ENCODE data around the gene DHRS2.
A peak's percentile ranks its signal among the peaks of the same experiment; 100 is the strongest.
"Not testable (repeated sequence)": the region's sequence is repeated elsewhere in the genome, so short reads cannot be mapped to it uniquely, and the experiment has no call there.

DHRS2 gene, protein sequence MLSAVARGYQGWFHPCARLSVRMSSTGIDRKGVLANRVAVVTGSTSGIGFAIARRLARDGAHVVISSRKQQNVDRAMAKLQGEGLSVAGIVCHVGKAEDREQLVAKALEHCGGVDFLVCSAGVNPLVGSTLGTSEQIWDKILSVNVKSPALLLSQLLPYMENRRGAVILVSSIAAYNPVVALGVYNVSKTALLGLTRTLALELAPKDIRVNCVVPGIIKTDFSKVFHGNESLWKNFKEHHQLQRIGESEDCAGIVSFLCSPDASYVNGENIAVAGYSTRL
- long read RNA-seq, donor 1, transcript DHRS2-201 (9 exons, 1,705 nt): minor isoform, 10 of 58 reads
- long read RNA-seq, donor 1, transcript DHRS2-206 (1 exons, 2,595 nt): major isoform, 30 of 58 reads
- long read RNA-seq, donor 1, partial matches to known transcripts: 9 of 58 reads
- long read RNA-seq, donor 1, other reads (novel, unspliced or antisense): 8 of 58 reads
- long read RNA-seq, donor 2, transcript DHRS2-206 (1 exons, 2,595 nt): major isoform, 5 of 6 reads
- long read RNA-seq, donor 2, partial matches to known transcripts: 0 of 6 reads
- long read RNA-seq, donor 2, other reads (novel, unspliced or antisense): 0 of 6 reads
- long read RNA-seq, donor 3, transcript DHRS2-206 (1 exons, 2,595 nt): major isoform, 8 of 10 reads
- long read RNA-seq, donor 3, partial matches to known transcripts: 0 of 10 reads
- long read RNA-seq, donor 3, other reads (novel, unspliced or antisense): 0 of 10 reads
- long read RNA-seq, donor 4, transcript DHRS2-206 (1 exons, 2,595 nt): major isoform, 15 of 22 reads
- long read RNA-seq, donor 4, partial matches to known transcripts: 6 of 22 reads
- long read RNA-seq, donor 4, other reads (novel, unspliced or antisense): 0 of 22 reads
- long read RNA-seq, donor 5, partial matches to known transcripts: 0 of 2 reads
- long read RNA-seq, donor 5, other reads (novel, unspliced or antisense): 0 of 2 reads
- long read RNA-seq, donor 6, transcript DHRS2-206 (1 exons, 2,595 nt): major isoform, 14 of 23 reads
- long read RNA-seq, donor 6, partial matches to known transcripts: 0 of 23 reads
- long read RNA-seq, donor 6, other reads (novel, unspliced or antisense): 9 of 23 reads
- long read RNA-seq, donor 7: 0 reads
- long read RNA-seq, donor 8, transcript DHRS2-206 (1 exons, 2,595 nt): major isoform, 7 of 7 reads
- long read RNA-seq, donor 8, partial matches to known transcripts: 0 of 7 reads
- long read RNA-seq, donor 8, other reads (novel, unspliced or antisense): 0 of 7 reads

DNA sequence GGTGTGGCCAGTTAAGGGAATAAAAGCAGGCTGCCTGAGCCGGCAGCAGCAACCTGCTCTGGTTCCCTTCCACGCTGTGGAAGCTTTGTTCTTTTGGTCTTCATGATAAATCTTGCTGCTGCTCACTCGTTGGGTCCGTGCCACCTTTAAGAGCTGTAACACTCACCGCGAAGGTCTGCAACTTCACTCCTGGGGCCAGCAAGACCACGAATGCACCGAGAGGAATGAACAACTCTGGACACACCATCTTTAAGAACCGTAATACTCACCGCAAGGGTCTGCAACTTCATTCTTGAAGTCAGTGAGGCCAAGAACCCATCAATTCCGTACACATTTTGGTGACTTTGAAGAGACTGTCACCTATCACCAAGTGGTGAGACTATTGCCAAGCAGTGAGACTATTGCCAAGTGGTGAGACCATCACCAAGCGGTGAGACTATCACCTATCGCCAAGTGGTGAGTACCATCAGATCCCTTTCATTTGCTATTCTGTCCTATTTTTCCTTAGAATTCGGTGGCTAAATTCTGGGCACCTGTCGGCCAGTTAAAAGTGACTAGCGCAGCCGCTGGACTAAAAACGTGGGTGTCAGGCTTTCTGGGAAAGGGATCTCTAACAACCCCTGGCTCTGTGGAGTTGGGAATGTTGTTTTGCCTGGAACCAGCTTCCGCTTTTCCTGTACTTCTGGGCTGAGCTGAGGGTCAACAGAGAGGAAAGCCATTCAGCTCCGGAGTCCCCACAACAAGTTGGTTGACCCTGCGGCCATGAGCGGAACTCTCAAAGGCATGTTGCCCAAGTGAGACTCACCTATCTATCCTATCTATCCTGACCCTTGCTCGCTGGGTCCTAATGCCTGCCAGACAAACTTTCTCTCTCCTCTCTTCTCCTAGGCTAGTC is at the start of gene DHRS2:
TSS of gene DHRS2 (plus strand) at position 48 of the 895 bp plus-strand sequence. CDS start 2,501 bp downstream, outside the sequence.
- no peak for DNase-seq

DNA sequence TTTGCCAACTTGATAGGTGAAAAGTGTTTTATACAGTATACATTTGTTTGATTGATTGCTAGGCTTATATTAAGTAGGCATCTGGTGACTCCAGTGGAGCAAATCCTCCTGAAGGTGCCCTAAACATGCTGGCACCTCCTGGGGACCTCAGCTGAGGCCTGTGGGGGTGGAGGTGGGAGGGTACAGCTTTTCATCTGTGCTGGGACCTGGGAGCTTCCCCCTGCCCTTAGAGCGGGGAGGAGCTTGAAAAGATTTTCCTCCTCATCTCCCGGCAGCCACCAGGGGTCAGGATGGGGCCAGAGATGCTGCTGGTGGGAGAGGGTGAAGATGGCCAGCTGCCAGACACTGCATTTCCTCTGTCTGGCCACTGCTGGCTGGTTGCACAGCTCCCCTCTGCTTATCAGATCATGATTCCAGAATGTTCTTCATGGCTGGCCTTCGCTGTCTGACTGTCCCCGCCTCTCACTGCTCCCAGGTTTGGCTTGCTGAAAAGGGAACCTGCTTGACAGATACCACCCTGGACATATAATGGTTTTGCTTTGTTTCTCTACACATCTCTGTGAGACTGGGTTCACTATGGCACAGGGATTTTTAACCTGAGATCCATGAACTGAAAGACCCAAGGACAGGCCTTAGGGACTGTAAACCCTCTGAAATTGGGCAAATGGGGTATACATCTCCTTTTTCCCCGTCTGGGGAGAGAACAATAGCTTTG is 47.1 kb upstream of the DHRS2 start:
- peak; percentile 76 for DNase-seq

DNA sequence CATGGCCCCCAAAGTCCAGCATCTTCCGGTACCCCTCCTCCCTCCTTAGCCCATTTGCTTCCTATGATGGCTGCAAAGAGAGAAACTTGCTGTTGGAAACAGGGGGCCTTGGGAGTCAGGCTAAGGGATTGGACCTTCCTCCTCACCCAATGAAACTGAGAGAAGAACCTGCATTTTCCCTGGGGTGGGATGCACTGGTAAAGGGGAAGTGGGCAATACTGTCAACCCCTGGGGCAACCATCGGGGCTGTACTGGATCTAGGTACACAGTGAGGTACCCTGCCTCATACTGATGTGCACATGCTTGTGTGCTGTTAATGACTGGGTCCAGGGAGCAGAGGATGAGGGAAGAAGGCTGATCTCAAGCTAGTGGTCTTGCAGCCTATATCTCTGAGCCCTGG is 46.6 kb upstream of the DHRS2 start:
- no peak for DNase-seq

DNA sequence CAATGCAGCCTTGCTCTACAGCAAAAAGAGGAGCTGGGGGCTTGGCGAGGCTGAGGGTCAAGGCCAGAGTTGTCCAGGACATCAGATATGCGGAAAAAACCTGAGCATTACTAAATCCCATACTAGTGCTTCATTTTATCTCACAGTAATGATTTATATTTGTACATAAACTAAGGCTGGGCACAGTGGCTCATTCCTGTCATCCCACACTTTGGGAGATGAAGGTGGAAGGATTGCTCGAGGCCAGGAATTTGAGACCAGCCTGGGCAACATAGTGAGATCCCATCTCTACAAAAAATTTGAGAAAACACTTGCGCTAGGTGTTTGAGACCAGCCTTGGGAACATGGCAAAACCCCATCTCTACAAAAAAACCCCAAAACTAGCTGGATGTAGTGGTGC is 46.0 kb upstream of the DHRS2 start:
- DNase-seq: no peak

DNA sequence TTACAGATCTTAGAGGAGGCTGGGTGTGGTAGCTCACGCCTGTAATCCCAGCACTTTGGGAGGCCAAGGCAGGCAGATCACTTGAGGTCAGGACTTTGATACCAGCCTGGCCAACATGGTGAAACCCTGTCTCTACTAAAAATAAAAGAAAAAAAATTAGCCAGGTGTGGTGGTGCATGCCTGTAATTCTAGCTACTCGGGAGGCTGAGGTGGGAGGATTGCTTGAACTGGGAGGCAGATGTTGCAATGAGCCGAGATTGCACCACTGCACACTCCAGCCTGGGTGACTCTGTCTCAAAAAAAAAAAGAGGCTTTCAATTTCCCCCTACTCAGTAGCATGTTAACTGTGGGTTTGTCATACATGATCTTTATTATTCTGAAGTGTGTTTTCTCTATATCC is 42.0 kb upstream of the DHRS2 start:
- not testable (repeated sequence) for DNase-seq

DNA sequence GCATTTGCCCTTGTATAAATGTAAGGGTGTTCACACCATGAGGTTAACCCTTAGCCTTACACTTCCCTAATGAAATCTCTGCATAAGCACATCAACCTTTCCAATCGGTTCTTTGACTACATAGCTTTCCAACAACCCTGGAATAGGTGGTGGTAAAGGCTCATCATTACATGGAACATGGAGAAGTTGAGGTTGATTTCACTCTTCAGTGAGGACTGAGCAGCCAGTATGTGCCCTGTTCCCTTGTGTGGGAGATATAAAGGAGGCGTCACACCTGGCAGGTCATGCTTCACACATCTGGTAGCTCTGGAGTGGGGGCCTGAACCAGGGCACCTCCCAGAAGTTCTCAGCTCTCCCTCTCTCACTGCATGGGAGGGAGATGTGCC is 35.8 kb upstream of the DHRS2 start:
- no peak for DNase-seq

DNA sequence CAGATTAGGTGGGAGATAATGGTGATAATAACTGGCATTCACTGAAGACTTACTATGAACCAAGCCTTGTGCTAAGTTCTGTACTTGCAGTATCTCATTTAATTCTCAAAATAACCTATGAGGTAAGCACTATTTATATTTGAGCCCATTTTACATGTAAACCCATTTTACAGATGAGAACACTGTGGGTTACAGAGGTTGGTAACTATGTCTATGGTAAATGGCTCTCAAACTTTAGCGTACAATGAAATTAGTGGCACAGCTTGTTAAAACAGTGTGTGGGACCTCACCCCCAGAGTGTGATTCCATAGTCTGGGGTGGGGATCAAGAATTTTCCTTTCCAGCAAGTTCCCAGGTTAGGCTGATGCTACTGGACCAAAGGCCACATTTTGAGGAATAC is 35.4 kb upstream of the DHRS2 start:
- DNase-seq: no peak

DNA sequence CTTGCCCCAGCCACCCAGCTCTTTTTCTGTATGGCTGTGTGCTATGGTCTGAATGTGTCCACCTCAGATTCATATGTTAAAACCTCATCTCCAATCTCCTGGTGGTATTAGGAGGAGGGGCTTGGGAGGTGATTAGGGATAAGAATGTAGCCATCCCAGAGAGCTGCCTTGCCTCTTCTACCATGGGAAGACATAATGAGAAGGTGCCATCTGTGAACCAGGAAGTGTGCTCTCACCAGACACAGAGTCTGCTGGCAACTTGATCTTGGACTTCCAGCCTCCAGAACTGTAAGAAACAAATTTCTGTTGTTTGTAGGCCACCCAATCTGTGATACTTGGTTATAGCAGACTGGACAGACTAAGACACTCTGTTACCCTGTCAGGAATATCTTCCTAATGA is 34.7 kb upstream of the DHRS2 start:
- DNase-seq: no peak

DNA sequence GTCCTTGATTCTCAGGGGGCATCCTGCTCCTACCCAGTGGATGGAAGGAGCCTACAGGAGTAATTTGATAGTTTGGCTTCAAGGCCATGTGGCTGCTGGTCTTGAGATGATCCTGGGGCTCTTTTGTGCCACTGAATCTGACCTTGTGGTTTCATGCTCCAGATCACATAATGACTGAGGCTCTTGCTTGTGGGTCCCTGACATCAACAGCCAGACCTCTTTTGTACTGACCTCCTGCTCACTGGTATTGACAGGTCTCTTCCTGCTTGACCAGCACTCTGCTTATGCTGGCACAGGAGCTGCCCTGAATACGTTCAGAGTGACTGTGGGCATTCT is 34.4 kb upstream of the DHRS2 start:
- no peak for DNase-seq

DNA sequence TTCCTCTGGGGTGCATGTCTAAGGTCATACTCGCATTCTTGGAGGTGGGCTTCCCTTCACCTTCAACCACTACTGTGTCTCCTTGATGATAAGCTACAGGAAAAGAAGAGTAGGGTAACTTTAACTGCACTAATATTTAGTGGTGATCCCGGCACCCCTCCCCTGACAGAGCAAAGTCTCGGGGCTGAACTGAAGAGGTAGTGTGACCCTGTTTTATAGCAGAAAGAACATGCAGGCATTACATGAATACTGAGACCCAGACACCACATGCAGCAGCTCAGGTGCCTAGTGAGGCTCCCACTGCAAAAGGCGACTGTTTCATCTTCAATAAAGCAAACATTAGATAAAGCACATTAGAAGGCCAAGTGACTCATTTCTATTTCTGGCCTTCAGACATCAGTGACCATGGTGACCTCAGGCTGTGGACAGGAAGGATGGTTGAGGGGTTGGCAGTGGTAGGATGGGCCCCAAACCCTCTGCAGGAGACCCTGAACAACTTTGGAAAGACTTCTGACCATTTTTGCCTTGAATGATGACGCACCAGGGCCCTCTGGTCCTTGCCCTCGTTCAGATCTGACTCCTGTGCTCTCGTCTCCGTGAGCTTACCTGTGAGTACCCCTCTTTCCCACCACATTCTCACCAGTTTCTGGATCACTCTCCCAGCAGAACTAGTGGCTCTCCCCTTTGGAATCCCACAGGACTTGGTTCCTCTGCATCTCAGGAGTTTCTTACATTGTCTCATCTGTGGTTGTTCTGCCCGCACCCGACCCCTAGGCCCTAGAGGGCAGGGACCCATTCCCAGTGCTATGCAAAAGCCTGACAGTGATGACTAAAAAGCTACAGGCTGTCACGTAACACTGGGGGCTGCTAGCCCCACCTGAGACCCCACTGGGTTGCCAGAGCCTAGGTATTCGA is 33.7 kb upstream of the DHRS2 start:
- DNase-seq: no peak

DNA sequence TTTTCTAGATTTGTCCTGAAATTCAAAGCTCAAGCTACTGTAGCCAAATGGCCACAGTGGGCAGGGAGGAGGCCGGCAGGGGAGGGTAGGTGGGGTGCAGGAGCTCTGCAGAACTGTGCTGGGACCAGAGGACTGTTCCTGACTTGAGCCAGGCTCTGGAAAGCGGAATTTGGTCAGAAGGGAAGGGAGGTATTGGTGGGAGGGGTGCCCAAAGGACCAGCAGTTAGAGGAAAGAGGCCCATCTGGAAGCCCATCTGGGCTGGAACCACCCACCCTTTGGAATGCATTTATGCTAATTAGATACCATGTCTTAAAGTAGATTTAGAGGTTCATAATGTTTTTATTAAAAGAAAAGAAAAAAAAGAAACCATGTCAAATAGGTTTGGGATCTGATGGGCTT is 33.1 kb upstream of the DHRS2 start:
- no peak for DNase-seq

DNA sequence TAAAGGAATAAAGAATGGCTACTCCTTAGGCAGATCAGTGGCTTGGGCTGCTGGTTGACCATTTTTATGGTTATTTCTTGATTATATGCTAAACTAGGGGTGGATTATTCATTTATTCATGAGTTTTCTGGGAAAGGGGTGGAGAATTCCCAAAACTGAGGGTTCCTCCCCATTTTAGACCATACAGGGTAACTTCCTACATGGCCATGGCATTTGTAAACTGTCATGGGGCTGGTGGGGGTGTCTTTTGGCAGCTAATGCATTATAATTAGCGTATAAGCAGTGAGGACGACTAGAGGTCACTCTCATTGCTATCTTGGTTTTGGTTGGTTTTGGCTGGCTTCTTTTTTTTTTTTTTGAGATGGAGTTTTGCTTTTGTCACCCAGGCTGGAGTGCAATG is 32.0 kb upstream of the DHRS2 start:
- DNase-seq: no peak

DNA sequence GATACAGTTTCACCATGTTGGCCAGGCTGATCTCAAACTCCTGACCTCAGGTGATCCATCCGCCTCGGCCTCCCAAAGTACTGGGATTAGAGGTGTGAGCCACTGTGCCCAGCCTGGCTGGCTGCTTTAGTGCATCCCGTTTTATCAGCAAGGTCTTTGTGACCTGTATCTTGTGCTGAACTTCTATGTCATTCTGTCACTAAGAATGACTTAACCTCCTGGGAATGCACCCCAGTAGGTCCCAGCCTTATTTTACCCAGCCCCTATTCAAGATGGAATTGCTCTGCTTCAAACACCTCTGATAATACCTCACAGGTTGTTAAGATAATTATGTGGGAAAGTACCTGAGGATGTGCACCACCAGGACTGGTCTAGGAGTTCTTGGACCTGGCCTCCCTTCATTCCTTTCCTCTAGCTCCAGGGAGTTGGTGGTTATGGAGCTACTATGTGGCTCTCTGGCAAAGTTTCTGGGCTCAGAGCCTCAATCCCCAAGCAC is 31.4 kb upstream of the DHRS2 start:
- DNase-seq: no peak

DNA sequence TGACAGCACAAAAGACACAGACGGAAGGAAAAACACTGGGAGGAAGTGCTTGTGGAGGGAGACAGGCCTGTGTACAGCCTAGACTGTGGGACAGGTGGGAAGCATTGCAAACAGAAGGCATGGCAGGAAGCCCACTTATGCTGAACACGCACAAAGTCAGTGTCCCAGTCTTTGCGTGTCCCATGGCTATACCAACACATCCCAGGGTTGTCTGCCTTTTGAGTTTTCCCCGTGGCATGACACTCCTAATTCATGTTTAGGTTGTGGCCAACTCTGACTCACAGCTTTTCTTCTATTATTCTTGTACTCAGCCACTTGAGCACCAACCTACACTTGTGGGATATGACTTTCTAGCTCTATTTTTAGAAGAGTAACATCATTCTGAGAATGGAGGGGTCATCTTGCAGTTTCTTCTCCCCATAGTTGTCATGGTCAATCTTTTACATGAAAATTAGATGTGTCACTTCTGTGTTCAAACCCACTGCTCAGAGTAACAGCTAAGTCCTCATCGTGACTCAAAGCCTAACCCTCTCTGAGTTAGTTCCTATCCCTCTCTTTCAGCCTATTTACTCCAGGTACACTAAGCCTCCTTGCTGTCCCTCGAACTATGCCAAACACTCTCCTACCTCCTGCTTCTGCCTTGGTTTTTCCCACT is 30.1 kb upstream of the DHRS2 start:
- DNase-seq: no peak

DNA sequence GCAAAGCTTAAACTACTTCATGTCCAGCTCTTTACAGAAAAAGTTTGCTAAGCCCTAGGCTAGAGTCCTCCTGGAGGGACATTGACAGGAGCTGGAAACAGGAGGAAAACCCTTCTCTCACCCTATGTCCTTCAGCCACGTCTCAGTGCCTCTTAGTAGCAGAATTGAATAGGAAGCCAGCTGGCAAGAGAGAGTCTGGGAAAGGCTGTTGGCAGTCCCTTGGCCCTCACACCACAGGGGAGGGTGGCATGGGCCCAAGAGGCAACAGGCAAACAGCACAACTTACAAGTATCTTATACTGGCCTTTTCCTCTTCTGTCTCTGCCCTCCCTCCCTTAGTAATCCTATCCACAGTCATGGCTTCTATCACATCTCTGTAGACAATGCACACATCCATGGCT is 27.7 kb upstream of the DHRS2 start:
- no peak for DNase-seq

DNA sequence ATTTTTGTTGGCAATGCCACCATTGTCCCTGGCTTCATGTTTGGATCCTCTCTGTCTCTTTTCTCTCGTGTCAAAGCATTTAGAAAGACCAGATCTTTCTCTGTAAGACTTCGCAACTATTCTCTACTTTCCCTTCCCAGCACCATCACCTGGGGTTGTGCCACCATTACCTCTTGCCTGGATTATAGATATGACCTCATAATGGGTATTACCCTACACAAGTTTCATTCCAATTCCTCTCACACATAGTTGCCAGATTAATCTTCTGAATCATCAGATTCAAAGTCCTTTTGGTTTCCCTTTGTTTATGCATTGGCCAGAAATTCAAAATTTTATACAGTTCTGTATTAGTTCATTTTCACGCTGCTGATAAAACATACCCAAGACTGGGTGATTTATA is 27.2 kb upstream of the DHRS2 start:
- no peak for DNase-seq

DNA sequence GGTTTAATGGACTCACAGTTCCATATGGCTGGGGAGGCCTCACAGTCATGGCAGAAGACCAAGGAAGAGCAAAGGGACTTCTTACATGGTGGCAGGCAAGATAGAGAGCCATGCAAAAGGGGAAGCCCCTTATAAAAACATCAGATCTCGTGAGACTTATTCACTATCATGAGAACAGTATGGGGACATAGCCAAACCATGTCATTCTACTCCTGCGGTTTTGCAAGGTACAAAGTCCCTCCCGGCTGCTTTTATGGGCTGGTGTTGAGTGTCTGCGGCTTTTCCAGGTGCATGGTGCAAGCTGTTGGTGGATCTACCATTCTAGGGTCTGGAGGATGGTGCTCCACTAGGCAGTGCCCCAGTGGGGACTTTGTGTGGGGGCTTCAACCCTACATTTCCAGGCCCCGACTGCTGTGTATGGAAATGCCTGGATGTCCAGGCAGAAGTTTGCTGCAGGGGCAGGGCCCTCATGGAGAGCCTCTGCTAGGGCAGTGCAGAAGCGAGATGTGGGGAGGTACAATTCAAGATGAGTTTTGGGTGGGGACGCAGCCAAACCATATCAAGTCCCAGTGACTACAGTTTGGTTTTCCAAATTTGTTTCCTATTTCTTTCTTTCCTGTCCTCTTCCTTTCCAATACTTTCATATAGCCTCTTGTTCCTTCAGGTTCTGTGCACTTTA is 26.6 kb upstream of the DHRS2 start:
- DNase-seq: not testable (repeated sequence)

DNA sequence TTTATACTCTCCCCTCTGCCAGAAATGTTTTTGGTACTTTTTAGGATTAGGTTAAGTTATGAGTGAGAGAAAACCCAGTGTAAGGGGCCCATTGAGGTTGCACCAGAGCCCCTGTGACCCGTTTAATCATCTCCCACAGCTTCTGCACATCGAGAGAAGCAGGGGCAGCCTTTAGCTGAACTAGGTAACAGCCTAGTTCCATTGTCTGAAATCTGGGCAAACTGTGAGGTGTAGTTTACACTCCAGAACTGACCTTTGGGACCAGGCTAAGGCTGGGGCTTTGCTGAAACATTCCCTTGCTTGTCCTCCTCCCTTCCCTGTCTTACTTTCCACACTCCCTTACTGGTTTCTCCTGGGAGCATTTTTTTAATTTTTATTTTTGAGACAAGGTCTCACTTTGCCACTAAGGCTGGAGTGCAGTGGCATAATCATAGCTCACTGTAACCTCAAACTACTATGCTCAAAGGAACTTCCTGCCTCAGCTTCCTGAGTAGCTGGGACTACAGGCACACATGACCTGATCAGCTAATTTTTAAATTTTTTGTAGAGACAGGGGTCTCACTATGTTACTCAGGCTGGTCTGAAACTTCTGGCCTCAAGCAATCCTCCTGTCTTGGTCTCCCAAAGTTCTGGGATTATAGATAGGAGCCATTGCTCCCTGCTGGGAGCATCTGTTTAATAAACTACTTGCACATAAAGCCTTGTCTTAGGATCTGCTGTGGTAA is 25.9 kb upstream of the DHRS2 start:
- no peak for DNase-seq
